ENCODE measurements around the gene PDGFD. TPM values are rescaled to one million over a fixed set of nuclear protein-coding genes. Genes with fewer than 3 reads are reported as not detected.

PDGFD gene
- total and polyA plus RNA-seq, 2 donors (not counting 3 experiments of a cell fraction or from before 2014, with no cell fraction given) = 6.3 to 13.1 TPM

GRCh38 chr11:103947546-103947919 lies 216.4 kb downstream of the PDGFD start:
- H3K9me1 ChIP-seq (replicated peaks; ENCODE audit: control insufficient read depth, extremely low read depth, insufficient read depth, low read length) = no peaks in the 10 kb centered on the region
- no peak overlapping the region for H3K4me2 ChIP-seq (ENCODE audit: insufficient read depth, low read length)
- ChIA-PET CTCF (interaction anchor here (1.0 to 1.3 kb wide), 2 partner anchors 12 to 70 kb away, joined by 3 to 4 read pairs; no protein-coding TSS in a partner anchor), POLR2A (no interaction called here)
- dilution Hi-C loops (cut with MboI; ENCODE audit: extremely low pct_ligation_motif_present, low sequenced_read_pairs) = no loop called here
- no peak overlapping the region for H3K27ac ChIP-seq (ENCODE audit: insufficient read depth, low read depth, low read length)
- no peaks in the 10 kb centered on the region for H3K27me3 ChIP-seq (ENCODE audit: control insufficient read depth in 2 of 2, insufficient read depth in 2 of 2, low read length in 2 of 2)
- no peak for TF ChIP-seq POLR2AphosphoS5 (IDR thresholded peaks at IDR 0.05; ENCODE audit: insufficient read depth, low read depth, low read length)
- TF ChIP-seq GATA2 (IDR thresholded peaks at IDR 0.05; ENCODE audit: insufficient read depth, insufficient read length, low read depth, low read length) = no peak
- TF ChIP-seq EZH2 (IDR thresholded peaks at IDR 0.05; ENCODE audit: borderline replicate concordance, low read depth, low read length, severe bottlenecking) = no peak
- TF ChIP-seq CTCF (IDR thresholded peaks at IDR 0.05; ENCODE audit: extremely low read depth in 1 of 2, insufficient read depth in 1 of 2, low read depth in 1 of 2, low read length in 2 of 2) = no peak
- TF ChIP-seq POLR2A (IDR thresholded peaks at IDR 0.05; ENCODE audit: low read depth, low read length) = no peak
- TF ChIP-seq JUN (IDR thresholded peaks at IDR 0.05; ENCODE audit: borderline replicate concordance, insufficient read depth, insufficient read length, low read depth) = no peak
- no peak for TF ChIP-seq MYC (IDR thresholded peaks at IDR 0.05; ENCODE audit: low read depth, low read length)
- no peak for TF ChIP-seq MAX (IDR thresholded peaks at IDR 0.05; ENCODE audit: insufficient read depth, insufficient read length)
- no peak for TF ChIP-seq FOS (IDR thresholded peaks at IDR 0.05; ENCODE audit: borderline replicate concordance, insufficient read depth, low read length)
- no peaks in the 10 kb centered on the region for H3K36me3 ChIP-seq (ENCODE audit: control insufficient read depth in 2 of 2, extremely low read depth in 1 of 2, insufficient read depth in 2 of 2, low read length in 2 of 2)
- H3K4me1 ChIP-seq (ENCODE audit: control insufficient read depth, extremely low read depth, insufficient read depth, low read length) = peaks cover 6% of the 10 kb centered on the region
- DNase-seq (ENCODE audit: low read depth, low spot score) (peak; percentile 54), FAIRE-seq (peak; percentile 57)
- no peaks in the 10 kb centered on the region for H3K9me3 ChIP-seq (replicated peaks; ENCODE audit: control insufficient read depth, insufficient read depth, low read length)
- intact Hi-C loops (cut with micrococcal nuclease) = no loop called here
- H2AFZ ChIP-seq (ENCODE audit: low read depth, low read length) = no peak overlapping the region
- no peak overlapping the region for H3K4me3 ChIP-seq (replicated peaks in 1 of 3; ENCODE audit: insufficient read depth in 1 of 3, low read depth in 1 of 3, low read length in 3 of 3)
- H3K9ac ChIP-seq (replicated peaks; ENCODE audit: extremely low read depth, insufficient read depth, low read length) = no peak overlapping the region
- no peaks in the 10 kb centered on the region for H3K79me2 ChIP-seq (ENCODE audit: control insufficient read depth, insufficient read depth, low read length)
- no TSS peak for BruUV-seq (replicated peaks)
- H4K20me1 ChIP-seq (replicated peaks; ENCODE audit: control insufficient read depth, extremely low read depth, insufficient read depth, low read length) = no peaks in the 10 kb centered on the region

Measured in endothelial cell of umbilical vein (primary cell).